Measurements from ENCODE around the gene NFKBIE. TPM values are rescaled to one million over a fixed set of nuclear protein-coding genes. Genes with fewer than 3 reads are reported as not detected.

The NFKBIE gene
- total and polyA plus RNA-seq, 2 of the 13 experiments (the other 11 are each of a cell fraction or from before 2014, with no cell fraction given) = 6.7 to 14.5 TPM

DNA sequence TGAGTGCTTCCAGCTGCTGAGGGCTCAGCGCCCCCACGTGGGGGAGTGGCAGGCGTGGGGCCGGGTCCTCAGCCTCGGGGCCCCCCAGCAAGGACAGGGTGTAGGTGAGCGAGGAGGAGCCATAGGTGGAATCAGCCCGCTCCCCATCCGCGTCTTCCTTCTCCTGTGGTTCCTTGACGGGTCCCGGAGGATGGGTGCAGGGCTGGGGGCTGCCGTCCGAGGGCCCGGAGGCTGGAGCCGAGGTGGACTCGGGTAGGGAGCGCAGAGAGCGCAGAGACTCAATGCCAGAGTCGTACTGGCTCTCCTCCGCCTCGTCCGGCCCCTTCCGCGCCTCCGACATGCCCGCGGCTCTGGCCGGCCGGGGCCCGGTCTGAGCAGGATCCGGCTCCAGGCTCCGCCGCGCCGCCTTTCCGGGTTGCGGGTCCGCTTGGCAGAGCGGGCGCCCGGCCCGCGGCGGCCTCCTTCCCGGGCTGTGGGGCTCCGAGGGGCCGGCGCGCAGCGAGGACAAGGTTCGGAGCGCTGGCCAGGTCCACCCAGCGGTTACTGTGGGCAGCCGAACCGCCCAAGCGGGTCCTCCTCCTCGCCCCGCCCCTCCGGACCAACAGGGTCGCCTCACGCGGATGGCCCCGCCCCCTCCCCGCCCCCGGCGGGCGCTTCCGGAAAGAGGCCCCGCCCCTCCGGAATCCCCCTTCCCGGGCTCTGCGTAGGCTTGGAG is at the start of gene NFKBIE (continued):
- TF ChIP-seq ZNF431 (CRISPR knock-in tag; IDR thresholded peaks at IDR 0.05; ENCODE audit: borderline replicate concordance, low read depth) (no peak; the same call in 1 of the 2 replicates), IKZF4 (CRISPR knock-in tag; IDR thresholded peaks at IDR 0.05; ENCODE audit: borderline replicate concordance, low read depth, not compliant biosample characterization) (peak; percentile 71), SP2 (CRISPR knock-in tag; IDR thresholded peaks at IDR 0.05) (no peak), ZNF883 (CRISPR knock-in tag; IDR thresholded peaks at IDR 0.05; ENCODE audit: not compliant biosample characterization) (peak; percentile 71), ZNF251 (CRISPR knock-in tag; IDR thresholded peaks at IDR 0.05) (no peak), ZNF713 (CRISPR knock-in tag; IDR thresholded peaks at IDR 0.05) (0 out of 2 replicates have a peak, but pooled peaks have one; percentile 44)
- TF ChIP-seq, protein P1, sequence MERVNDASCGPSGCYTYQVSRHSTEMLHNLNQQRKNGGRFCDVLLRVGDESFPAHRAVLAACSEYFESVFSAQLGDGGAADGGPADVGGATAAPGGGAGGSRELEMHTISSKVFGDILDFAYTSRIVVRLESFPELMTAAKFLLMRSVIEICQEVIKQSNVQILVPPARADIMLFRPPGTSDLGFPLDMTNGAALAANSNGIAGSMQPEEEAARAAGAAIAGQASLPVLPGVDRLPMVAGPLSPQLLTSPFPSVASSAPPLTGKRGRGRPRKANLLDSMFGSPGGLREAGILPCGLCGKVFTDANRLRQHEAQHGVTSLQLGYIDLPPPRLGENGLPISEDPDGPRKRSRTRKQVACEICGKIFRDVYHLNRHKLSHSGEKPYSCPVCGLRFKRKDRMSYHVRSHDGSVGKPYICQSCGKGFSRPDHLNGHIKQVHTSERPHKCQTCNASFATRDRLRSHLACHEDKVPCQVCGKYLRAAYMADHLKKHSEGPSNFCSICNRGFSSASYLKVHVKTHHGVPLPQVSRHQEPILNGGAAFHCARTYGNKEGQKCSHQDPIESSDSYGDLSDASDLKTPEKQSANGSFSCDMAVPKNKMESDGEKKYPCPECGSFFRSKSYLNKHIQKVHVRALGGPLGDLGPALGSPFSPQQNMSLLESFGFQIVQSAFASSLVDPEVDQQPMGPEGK (CRISPR knock-in tag; IDR thresholded peaks at IDR 0.05) = peak; percentile 99
- TF ChIP-seq, protein P2, sequence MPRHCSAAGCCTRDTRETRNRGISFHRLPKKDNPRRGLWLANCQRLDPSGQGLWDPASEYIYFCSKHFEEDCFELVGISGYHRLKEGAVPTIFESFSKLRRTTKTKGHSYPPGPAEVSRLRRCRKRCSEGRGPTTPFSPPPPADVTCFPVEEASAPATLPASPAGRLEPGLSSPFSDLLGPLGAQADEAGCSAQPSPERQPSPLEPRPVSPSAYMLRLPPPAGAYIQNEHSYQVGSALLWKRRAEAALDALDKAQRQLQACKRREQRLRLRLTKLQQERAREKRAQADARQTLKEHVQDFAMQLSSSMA (CRISPR knock-in tag; IDR thresholded peaks at IDR 0.05) = peak; percentile 94
- TF ChIP-seq, protein P3, sequence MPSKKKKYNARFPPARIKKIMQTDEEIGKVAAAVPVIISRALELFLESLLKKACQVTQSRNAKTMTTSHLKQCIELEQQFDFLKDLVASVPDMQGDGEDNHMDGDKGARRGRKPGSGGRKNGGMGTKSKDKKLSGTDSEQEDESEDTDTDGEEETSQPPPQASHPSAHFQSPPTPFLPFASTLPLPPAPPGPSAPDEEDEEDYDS (CRISPR knock-in tag; IDR thresholded peaks at IDR 0.05) = peak; percentile 83
- TF ChIP-seq, protein P4, sequence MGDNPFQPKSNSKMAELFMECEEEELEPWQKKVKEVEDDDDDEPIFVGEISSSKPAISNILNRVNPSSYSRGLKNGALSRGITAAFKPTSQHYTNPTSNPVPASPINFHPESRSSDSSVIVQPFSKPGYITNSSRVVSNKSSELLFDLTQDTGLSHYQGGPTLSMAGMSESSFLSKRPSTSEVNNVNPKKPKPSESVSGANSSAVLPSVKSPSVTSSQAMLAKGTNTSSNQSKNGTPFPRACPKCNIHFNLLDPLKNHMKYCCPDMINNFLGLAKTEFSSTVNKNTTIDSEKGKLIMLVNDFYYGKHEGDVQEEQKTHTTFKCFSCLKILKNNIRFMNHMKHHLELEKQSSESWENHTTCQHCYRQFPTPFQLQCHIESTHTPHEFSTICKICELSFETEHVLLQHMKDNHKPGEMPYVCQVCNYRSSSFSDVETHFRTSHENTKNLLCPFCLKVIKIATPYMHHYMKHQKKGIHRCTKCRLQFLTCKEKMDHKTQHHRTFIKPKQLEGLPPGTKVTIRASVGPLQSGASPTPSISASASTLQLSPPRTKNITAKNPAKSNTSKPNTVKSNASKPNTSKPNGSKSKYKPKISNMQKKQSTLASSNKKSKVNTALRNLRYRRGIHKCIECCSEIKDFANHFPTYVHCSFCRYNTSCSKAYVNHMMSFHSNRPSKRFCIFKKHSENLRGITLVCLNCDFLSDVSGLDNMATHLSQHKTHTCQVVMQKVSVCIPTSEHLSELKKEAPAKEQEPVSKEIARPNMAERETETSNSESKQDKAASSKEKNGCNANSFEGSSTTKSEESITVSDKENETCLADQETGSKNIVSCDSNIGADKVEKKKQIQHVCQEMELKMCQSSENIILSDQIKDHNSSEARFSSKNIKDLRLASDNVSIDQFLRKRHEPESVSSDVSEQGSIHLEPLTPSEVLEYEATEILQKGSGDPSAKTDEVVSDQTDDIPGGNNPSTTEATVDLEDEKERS (CRISPR knock-in tag; IDR thresholded peaks at IDR 0.05) = no peak
- TF ChIP-seq, protein P5, sequence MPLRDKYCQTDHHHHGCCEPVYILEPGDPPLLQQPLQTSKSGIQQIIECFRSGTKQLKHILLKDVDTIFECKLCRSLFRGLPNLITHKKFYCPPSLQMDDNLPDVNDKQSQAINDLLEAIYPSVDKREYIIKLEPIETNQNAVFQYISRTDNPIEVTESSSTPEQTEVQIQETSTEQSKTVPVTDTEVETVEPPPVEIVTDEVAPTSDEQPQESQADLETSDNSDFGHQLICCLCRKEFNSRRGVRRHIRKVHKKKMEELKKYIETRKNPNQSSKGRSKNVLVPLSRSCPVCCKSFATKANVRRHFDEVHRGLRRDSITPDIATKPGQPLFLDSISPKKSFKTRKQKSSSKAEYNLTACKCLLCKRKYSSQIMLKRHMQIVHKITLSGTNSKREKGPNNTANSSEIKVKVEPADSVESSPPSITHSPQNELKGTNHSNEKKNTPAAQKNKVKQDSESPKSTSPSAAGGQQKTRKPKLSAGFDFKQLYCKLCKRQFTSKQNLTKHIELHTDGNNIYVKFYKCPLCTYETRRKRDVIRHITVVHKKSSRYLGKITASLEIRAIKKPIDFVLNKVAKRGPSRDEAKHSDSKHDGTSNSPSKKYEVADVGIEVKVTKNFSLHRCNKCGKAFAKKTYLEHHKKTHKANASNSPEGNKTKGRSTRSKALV (CRISPR knock-in tag; IDR thresholded peaks at IDR 0.05) = no peak
- TF ChIP-seq, protein P6, sequence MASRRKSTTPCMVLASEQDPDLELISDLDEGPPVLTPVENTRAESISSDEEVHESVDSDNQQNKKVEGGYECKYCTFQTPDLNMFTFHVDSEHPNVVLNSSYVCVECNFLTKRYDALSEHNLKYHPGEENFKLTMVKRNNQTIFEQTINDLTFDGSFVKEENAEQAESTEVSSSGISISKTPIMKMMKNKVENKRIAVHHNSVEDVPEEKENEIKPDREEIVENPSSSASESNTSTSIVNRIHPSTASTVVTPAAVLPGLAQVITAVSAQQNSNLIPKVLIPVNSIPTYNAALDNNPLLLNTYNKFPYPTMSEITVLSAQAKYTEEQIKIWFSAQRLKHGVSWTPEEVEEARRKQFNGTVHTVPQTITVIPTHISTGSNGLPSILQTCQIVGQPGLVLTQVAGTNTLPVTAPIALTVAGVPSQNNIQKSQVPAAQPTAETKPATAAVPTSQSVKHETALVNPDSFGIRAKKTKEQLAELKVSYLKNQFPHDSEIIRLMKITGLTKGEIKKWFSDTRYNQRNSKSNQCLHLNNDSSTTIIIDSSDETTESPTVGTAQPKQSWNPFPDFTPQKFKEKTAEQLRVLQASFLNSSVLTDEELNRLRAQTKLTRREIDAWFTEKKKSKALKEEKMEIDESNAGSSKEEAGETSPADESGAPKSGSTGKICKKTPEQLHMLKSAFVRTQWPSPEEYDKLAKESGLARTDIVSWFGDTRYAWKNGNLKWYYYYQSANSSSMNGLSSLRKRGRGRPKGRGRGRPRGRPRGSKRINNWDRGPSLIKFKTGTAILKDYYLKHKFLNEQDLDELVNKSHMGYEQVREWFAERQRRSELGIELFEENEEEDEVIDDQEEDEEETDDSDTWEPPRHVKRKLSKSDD (CRISPR knock-in tag; IDR thresholded peaks at IDR 0.05; ENCODE audit: low read depth) = no peak

Measured in HepG2 (cell line).